Brain microvascular endothelial cell (primary cell): Measurements from ENCODE around the gene TTC19.

ENCODE experiments used
- DNase-seq: peaks from one replicate; pipeline ENCODE4 v3.0.0-alpha.2; 2020
- H3K27ac ChIP-seq: fragments of 250-450 bp; sonication (Bioruptor Pico); 2 replicates; pipeline ENCODE4 v1.5.1; 2020; ENCODE audit warnings: mild to moderate bottlenecking, moderate library complexity
- H3K27me3 ChIP-seq: fragments of 250-450 bp; sonication (Bioruptor Pico); replicated peaks from 2 replicates; pipeline ENCODE4 v1.5.1; 2020; ENCODE audit warnings: mild to moderate bottlenecking
- H3K36me3 ChIP-seq: fragments of 250-450 bp; sonication (Bioruptor Pico); replicated peaks from 2 replicates; pipeline ENCODE4 v1.5.1; 2020; ENCODE audit warnings: mild to moderate bottlenecking
- H3K4me3 ChIP-seq: 2 replicates; pipeline ENCODE4 v1.5.1; 2011; ENCODE audit warnings: low read depth, mild to moderate bottlenecking, control low read depth, low read length, moderate library complexity
- in situ Hi-C: cut with HindIII; loops from 2 replicates; pipeline ENCODE4 v1.10.0; 2017; ENCODE audit warnings: low sequenced_read_pairs, low pct_ligation_motif_present
- TF ChIP-seq, protein P1 (sequence below): IDR thresholded peaks from 2 replicates; pipeline ENCODE4 v1.5.1; 2011; ENCODE audit warnings: low read depth, mild to moderate bottlenecking, moderate library complexity, low read length, control low read depth, inconsistent platforms; ENCODE audit errors: missing control alignments

The TTC19 gene

DNA sequence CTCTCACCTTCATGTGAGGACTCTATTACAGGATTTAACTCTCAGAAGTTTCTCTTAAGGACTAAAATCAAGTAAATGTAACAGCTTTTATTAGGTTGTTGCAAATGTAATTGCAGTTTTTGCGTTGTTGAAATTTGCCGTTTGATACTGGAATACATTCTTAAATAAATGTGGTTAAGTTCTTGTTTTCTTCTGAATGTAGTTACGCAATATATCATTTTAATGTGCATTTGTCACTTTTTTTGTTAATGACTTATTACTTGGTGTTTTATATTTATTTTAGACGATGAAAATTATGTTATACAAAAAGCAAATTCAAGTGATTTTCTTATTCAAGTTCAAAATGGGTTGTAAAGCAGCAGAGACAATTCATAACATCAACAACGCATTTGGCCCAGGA, 76.3 kb downstream of the TTC19 start:
- Histone ChIP-seq H3K27me3 (no peaks in the 10 kb centered on the region), H3K4me3 (no peak overlapping the region), H3K36me3 (peaks cover 53% of the 10 kb centered on the region), H3K27ac (no peak overlapping the region)
- no peak for DNase-seq
- in situ Hi-C loops = no loop called here
- TF ChIP-seq, protein P1, sequence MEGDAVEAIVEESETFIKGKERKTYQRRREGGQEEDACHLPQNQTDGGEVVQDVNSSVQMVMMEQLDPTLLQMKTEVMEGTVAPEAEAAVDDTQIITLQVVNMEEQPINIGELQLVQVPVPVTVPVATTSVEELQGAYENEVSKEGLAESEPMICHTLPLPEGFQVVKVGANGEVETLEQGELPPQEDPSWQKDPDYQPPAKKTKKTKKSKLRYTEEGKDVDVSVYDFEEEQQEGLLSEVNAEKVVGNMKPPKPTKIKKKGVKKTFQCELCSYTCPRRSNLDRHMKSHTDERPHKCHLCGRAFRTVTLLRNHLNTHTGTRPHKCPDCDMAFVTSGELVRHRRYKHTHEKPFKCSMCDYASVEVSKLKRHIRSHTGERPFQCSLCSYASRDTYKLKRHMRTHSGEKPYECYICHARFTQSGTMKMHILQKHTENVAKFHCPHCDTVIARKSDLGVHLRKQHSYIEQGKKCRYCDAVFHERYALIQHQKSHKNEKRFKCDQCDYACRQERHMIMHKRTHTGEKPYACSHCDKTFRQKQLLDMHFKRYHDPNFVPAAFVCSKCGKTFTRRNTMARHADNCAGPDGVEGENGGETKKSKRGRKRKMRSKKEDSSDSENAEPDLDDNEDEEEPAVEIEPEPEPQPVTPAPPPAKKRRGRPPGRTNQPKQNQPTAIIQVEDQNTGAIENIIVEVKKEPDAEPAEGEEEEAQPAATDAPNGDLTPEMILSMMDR = no peak
